HEK293 (cell line): ENCODE results near the gene PPP1R15B.

Source experiments
- BCL11B ChIP-seq: fragments of 450-650 bp; formaldehyde crosslinking; IDR thresholded peaks from 2 replicates; pipeline ENCODE4 v1.5.1; 2016; ENCODE audit warnings: low read depth, missing biosample characterization, missing genetic modification characterization
- EGR2 ChIP-seq: fragments of 450-650 bp; formaldehyde crosslinking; IDR thresholded peaks from 2 replicates; pipeline ENCODE4 v1.5.1; 2016; ENCODE audit warnings: low read depth, missing biosample characterization, missing genetic modification characterization
- GLIS1 ChIP-seq: fragments of 450-650 bp; formaldehyde crosslinking; IDR thresholded peaks from 2 replicates; pipeline ENCODE4 v1.5.1; 2016; ENCODE audit warnings: missing biosample characterization, missing genetic modification characterization
- SP3 ChIP-seq: fragments of 450-650 bp; formaldehyde crosslinking; IDR thresholded peaks from 2 replicates; pipeline ENCODE4 v1.5.1; 2016; ENCODE audit warnings: missing biosample characterization, missing genetic modification characterization
- SP7 ChIP-seq: fragments of 450-650 bp; formaldehyde crosslinking; IDR thresholded peaks from 2 replicates; pipeline ENCODE4 v1.5.1; 2016; ENCODE audit warnings: missing biosample characterization, missing genetic modification characterization
- TRIM28 ChIP-seq: IDR thresholded peaks from 2 replicates; pipeline ENCODE4 v1.6.1; 2011; ENCODE audit warnings: low read length, control low read depth, borderline replicate concordance
- YY1 ChIP-seq: fragments of 450-650 bp; formaldehyde crosslinking; IDR thresholded peaks from 2 replicates; pipeline ENCODE4 v1.5.1; 2018; ENCODE audit warnings: missing biosample characterization, missing genetic modification characterization
- ZBTB7A ChIP-seq: fragments of 450-650 bp; formaldehyde crosslinking; IDR thresholded peaks from 2 replicates; pipeline ENCODE4 v1.5.1; 2016; ENCODE audit warnings: low read depth, missing biosample characterization, missing genetic modification characterization
- ZFHX2 ChIP-seq: fragments of 450-650 bp; formaldehyde crosslinking; conservative IDR thresholded peaks from 2 replicates; pipeline ENCODE4 v1.5.1; 2016; ENCODE audit warnings: missing biosample characterization, missing genetic modification characterization
- ZFP41 ChIP-seq: fragments of 450-650 bp; formaldehyde crosslinking; IDR thresholded peaks from 2 replicates; pipeline ENCODE4 v1.5.1; 2016; ENCODE audit warnings: missing biosample characterization, missing genetic modification characterization, borderline replicate concordance
- ZFP69B ChIP-seq: fragments of 450-650 bp; formaldehyde crosslinking; IDR thresholded peaks from 2 replicates; pipeline ENCODE4 v1.5.1; 2016; ENCODE audit warnings: missing biosample characterization, missing genetic modification characterization
- ZIC2 ChIP-seq: fragments of 450-650 bp; formaldehyde crosslinking; IDR thresholded peaks from 2 replicates; pipeline ENCODE4 v1.5.1; 2016; ENCODE audit warnings: missing biosample characterization, missing genetic modification characterization
- ZNF16 ChIP-seq: fragments of 450-650 bp; formaldehyde crosslinking; IDR thresholded peaks from 2 replicates; pipeline ENCODE4 v1.5.1; 2016; ENCODE audit warnings: low read depth, missing biosample characterization, missing genetic modification characterization
- ZNF184 ChIP-seq: fragments of 450-650 bp; IDR thresholded peaks from 2 replicates; pipeline ENCODE4 v1.5.1; 2018; ENCODE audit warnings: missing biosample characterization, mild to moderate bottlenecking, missing genetic modification characterization
- ZNF2 ChIP-seq: fragments of 450-650 bp; formaldehyde crosslinking; IDR thresholded peaks from 2 replicates; pipeline ENCODE4 v1.5.1; 2016; ENCODE audit warnings: missing biosample characterization, missing genetic modification characterization
- ZNF211 ChIP-seq: fragments of 450-650 bp; formaldehyde crosslinking; IDR thresholded peaks from 2 replicates; pipeline ENCODE4 v1.5.1; 2016; ENCODE audit warnings: low read depth, missing biosample characterization, missing genetic modification characterization
- ZNF223 ChIP-seq: fragments of 450-650 bp; formaldehyde crosslinking; IDR thresholded peaks from 2 replicates; pipeline ENCODE4 v1.5.1; 2016; ENCODE audit warnings: missing biosample characterization, missing genetic modification characterization
- ZNF248 ChIP-seq: fragments of 450-650 bp; formaldehyde crosslinking; IDR thresholded peaks from 2 replicates; pipeline ENCODE4 v1.5.1; 2017; ENCODE audit warnings: missing biosample characterization, missing genetic modification characterization
- ZNF292 ChIP-seq: fragments of 450-650 bp; formaldehyde crosslinking; IDR thresholded peaks from 2 replicates; pipeline ENCODE4 v1.5.1; 2016; ENCODE audit warnings: low read depth, missing biosample characterization, missing genetic modification characterization, borderline replicate concordance
- ZNF324 ChIP-seq: fragments of 450-650 bp; formaldehyde crosslinking; IDR thresholded peaks from 2 replicates; pipeline ENCODE4 v1.5.1; 2016; ENCODE audit warnings: missing biosample characterization, missing genetic modification characterization
- ZNF335 ChIP-seq: fragments of 450-650 bp; formaldehyde crosslinking; conservative IDR thresholded peaks from 2 replicates; pipeline ENCODE4 v1.5.1; 2016; ENCODE audit warnings: missing biosample characterization, missing genetic modification characterization
- ZNF366 ChIP-seq: fragments of 450-650 bp; formaldehyde crosslinking; conservative IDR thresholded peaks from 2 replicates; pipeline ENCODE4 v1.5.1; 2016; ENCODE audit warnings: missing biosample characterization, missing genetic modification characterization
- ZNF426 ChIP-seq: fragments of 450-650 bp; formaldehyde crosslinking; IDR thresholded peaks from 2 replicates; pipeline ENCODE4 v1.5.1; 2017; ENCODE audit warnings: missing biosample characterization, missing genetic modification characterization, mild to moderate bottlenecking, inconsistent platforms, moderate library complexity
- ZNF510 ChIP-seq: fragments of 450-650 bp; formaldehyde crosslinking; IDR thresholded peaks from 2 replicates; pipeline ENCODE4 v1.5.1; 2018; ENCODE audit warnings: mild to moderate bottlenecking, missing genetic modification characterization, missing biosample characterization; ENCODE audit not compliant: insufficient replicate concordance
- ZNF549 ChIP-seq: fragments of 450-650 bp; IDR thresholded peaks from 2 replicates; pipeline ENCODE4 v1.5.1; 2018; ENCODE audit warnings: missing biosample characterization, missing genetic modification characterization, mild to moderate bottlenecking, inconsistent platforms, moderate library complexity
- ZNF571 ChIP-seq: fragments of 450-650 bp; formaldehyde crosslinking; IDR thresholded peaks from 2 replicates; pipeline ENCODE4 v1.5.0; 2017; ENCODE audit warnings: missing biosample characterization, missing genetic modification characterization
- ZNF585B ChIP-seq: fragments of 450-650 bp; formaldehyde crosslinking; IDR thresholded peaks from 2 replicates; pipeline ENCODE4 v1.5.1; 2016; ENCODE audit warnings: missing biosample characterization, missing genetic modification characterization
- ZNF658 ChIP-seq: fragments of 450-650 bp; formaldehyde crosslinking; IDR thresholded peaks from 2 replicates; pipeline ENCODE4; 2016; ENCODE audit warnings: missing biosample characterization, missing genetic modification characterization
- ZNF76 ChIP-seq: fragments of 450-650 bp; formaldehyde crosslinking; IDR thresholded peaks from 2 replicates; pipeline ENCODE4; 2016; ENCODE audit warnings: low read depth, missing biosample characterization, missing genetic modification characterization, borderline replicate concordance
- ZSCAN30 ChIP-seq: fragments of 450-650 bp; IDR thresholded peaks from 2 replicates; pipeline ENCODE4 v1.5.1; 2018; ENCODE audit warnings: missing biosample characterization, mild to moderate bottlenecking, missing genetic modification characterization, moderate library complexity
- TF ChIP-seq, protein P1 (sequence below): fragments of 450-650 bp; formaldehyde crosslinking; IDR thresholded peaks from 2 replicates; pipeline ENCODE4 v1.5.1; 2016; ENCODE audit warnings: missing biosample characterization, missing genetic modification characterization
- TF ChIP-seq, protein P2 (sequence below): fragments of 450-650 bp; formaldehyde crosslinking; IDR thresholded peaks from 2 replicates; pipeline ENCODE4 v1.5.1; 2017; ENCODE audit warnings: missing biosample characterization, missing genetic modification characterization
- TF ChIP-seq, protein P3 (sequence below): fragments of 450-650 bp; formaldehyde crosslinking; IDR thresholded peaks from 2 replicates; pipeline ENCODE4 v1.5.1; 2016; ENCODE audit warnings: missing biosample characterization, missing genetic modification characterization
- TF ChIP-seq, protein P4 (sequence below): fragments of 450-650 bp; formaldehyde crosslinking; IDR thresholded peaks from 2 replicates; pipeline ENCODE4 v1.5.1; 2017; ENCODE audit warnings: missing biosample characterization, missing genetic modification characterization

Gene PPP1R15B

DNA sequence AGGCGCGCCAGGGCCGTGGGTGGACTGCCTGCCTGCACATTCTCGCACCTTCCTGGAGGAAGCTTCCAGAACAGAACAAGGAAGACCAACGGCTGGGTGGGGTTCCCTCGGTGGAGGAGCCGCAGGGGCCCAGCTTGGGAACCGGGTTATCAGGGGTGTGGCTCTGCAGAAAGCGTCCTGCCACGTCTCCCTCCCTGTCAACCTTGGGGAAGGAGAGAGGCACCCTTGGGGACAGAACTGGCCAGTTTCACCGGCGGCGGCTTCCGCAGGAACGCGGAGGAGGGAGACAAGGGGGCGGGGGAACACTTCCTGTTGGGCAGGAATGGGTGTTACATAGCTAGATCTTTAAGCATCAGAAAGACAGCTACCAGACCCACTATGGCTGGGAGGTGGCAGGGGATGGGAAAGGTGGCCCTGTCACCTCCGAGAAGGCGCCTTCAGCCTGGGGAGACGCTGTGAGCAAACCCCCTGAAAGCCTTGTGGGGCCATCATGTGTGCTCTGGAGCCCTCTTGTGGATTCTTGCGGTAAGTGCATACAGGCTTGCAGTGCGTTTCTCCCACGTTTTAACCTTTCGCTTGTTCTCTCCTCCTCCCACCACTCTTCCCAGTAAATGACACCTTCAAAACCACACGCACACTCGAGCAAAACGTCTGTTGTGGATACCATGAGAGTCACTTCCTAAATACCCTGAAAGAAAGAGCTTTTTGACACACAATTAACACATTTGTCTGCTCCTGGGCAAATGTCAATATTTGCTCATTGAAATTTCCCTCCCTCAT is 48.1 kb downstream of the PPP1R15B start (continued):
- TF ChIP-seq ZNF571 (tag by site-specific recombination) (no peak), SP3 (tag by site-specific recombination) (peak; percentile 54; the same call in 1 of the 2 replicates), ZNF211 (no peak), ZNF585B (tag by site-specific recombination) (no peak), ZSCAN30 (tag by site-specific recombination) (peak; percentile 57; the same call in 1 of the 2 replicates), ZBTB7A (tag by site-specific recombination) (peak; percentile 70; the same call in 1 of the 2 replicates), ZNF366 (tag by site-specific recombination) (peak; percentile 38; the same call in 1 of the 2 replicates), ZNF223 (tag by site-specific recombination) (no peak; the same call in 1 of the 2 replicates), YY1 (peak; percentile 37; the same call in 1 of the 2 replicates), ZNF16 (no peak), ZIC2 (0 out of 2 replicates have a peak, but pooled peaks have one; percentile 7), ZNF292 (tag by site-specific recombination) (no peak), ZFP41 (tag by site-specific recombination) (no peak), ZNF76 (tag by site-specific recombination) (no peak), ZNF510 (tag by site-specific recombination) (no peak), SP7 (tag by site-specific recombination) (peak; percentile 81), ZFP69B (tag by site-specific recombination) (peak; percentile 80), GLIS1 (tag by site-specific recombination) (peak; percentile 70), ZNF324 (tag by site-specific recombination) (peak; percentile 83), BCL11B (no peak), ZNF426 (tag by site-specific recombination) (no peak), ZNF549 (tag by site-specific recombination) (no peak), EGR2 (tag by site-specific recombination) (peak; percentile 85), ZNF248 (tag by site-specific recombination) (no peak), ZNF658 (tag by site-specific recombination) (no peak), ZNF2 (tag by site-specific recombination) (peak; percentile 88), ZNF184 (tag by site-specific recombination) (no peak), ZFHX2 (tag by site-specific recombination) (peak; percentile 89), TRIM28 (peak; percentile 43; the same call in 1 of the 2 replicates), ZNF335 (peak; percentile 68)
- TF ChIP-seq, protein P1, sequence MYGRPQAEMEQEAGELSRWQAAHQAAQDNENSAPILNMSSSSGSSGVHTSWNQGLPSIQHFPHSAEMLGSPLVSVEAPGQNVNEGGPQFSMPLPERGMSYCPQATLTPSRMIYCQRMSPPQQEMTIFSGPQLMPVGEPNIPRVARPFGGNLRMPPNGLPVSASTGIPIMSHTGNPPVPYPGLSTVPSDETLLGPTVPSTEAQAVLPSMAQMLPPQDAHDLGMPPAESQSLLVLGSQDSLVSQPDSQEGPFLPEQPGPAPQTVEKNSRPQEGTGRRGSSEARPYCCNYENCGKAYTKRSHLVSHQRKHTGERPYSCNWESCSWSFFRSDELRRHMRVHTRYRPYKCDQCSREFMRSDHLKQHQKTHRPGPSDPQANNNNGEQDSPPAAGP (tag by site-specific recombination), result peak; percentile 81
- TF ChIP-seq, protein P2, sequence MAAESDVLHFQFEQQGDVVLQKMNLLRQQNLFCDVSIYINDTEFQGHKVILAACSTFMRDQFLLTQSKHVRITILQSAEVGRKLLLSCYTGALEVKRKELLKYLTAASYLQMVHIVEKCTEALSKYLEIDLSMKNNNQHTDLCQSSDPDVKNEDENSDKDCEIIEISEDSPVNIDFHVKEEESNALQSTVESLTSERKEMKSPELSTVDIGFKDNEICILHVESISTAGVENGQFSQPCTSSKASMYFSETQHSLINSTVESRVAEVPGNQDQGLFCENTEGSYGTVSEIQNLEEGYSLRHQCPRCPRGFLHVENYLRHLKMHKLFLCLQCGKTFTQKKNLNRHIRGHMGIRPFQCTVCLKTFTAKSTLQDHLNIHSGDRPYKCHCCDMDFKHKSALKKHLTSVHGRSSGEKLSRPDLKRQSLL (tag by site-specific recombination), result no peak
- TF ChIP-seq, protein P3, sequence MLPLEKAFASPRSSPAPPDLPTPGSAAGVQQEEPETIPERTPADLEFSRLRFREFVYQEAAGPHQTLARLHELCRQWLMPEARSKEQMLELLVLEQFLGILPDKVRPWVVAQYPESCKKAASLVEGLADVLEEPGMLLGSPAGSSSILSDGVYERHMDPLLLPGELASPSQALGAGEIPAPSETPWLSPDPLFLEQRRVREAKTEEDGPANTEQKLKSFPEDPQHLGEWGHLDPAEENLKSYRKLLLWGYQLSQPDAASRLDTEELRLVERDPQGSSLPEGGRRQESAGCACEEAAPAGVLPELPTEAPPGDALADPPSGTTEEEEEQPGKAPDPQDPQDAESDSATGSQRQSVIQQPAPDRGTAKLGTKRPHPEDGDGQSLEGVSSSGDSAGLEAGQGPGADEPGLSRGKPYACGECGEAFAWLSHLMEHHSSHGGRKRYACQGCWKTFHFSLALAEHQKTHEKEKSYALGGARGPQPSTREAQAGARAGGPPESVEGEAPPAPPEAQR (tag by site-specific recombination), result no peak
- TF ChIP-seq, protein P4, sequence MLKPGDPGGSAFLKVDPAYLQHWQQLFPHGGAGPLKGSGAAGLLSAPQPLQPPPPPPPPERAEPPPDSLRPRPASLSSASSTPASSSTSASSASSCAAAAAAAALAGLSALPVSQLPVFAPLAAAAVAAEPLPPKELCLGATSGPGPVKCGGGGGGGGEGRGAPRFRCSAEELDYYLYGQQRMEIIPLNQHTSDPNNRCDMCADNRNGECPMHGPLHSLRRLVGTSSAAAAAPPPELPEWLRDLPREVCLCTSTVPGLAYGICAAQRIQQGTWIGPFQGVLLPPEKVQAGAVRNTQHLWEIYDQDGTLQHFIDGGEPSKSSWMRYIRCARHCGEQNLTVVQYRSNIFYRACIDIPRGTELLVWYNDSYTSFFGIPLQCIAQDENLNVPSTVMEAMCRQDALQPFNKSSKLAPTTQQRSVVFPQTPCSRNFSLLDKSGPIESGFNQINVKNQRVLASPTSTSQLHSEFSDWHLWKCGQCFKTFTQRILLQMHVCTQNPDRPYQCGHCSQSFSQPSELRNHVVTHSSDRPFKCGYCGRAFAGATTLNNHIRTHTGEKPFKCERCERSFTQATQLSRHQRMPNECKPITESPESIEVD, result no peak
